H1 (cell line): ENCODE measurements around the gene ZBTB14. TPM values are rescaled to one million over a fixed set of nuclear protein-coding genes. Genes with fewer than 3 reads are reported as not detected.
A peak's percentile ranks its signal among the peaks of the same experiment; 100 is the strongest.

Experiments
- ATF2 ChIP-seq: IDR thresholded peaks from 2 replicates; pipeline ENCODE4 v1.6.1; 2012; ENCODE audit warnings: low read length, inconsistent platforms
- BACH1 ChIP-seq: IDR thresholded peaks from 2 replicates; pipeline ENCODE4 v1.6.1; 2012; ENCODE audit warnings: low read length, improper control_type of control experiment
- CBX5 ChIP-seq: fragments of 300-800, 300-1000 bp; sonication (generic); IDR thresholded peaks from 2 replicates; pipeline ENCODE4 v1.7.1; 2016; ENCODE audit warnings: antibody characterized with exemption, low read length, low read depth
- CTCF ChIP-seq, 3 experiments: IDR thresholded peaks; 1 replicate in 2 of 3; 2 replicates in 1 of 3; pipeline versions ENCODE4 v1.5.1 to v1.6.1; 2011; ENCODE audit warnings: low read length in 3 of 3, mild to moderate bottlenecking in 3 of 3, inconsistent platforms in 2 of 3, low read depth in 1 of 3, moderate library complexity in 1 of 3; ENCODE audit not compliant: insufficient read depth in 1 of 3; ENCODE audit errors: control extremely low read depth in 1 of 3
- EGR1 ChIP-seq: IDR thresholded peaks from 2 replicates; pipeline ENCODE4 v1.6.1; 2011; ENCODE audit warnings: low read depth, low read length, borderline replicate concordance
- HDAC2 ChIP-seq, 2 experiments: fragments of 300-600 bp in 1 of 2; sonication (generic) in 1 of 2; IDR thresholded peaks; 2 replicates each; pipeline ENCODE4 v1.6.1; 2011 to 2012; ENCODE audit warnings: low read depth in 2 of 2, low read length in 2 of 2, mild to moderate bottlenecking in 2 of 2, moderate library complexity in 2 of 2, borderline replicate concordance in 1 of 2, inconsistent platforms in 1 of 2
- HDAC6 ChIP-seq: IDR thresholded peaks from one replicate; pipeline ENCODE4 v1.7.1; 2012; ENCODE audit warnings: low read depth, mild to moderate bottlenecking, inconsistent platforms, low read length, moderate library complexity
- POLR2A ChIP-seq, 2 experiments: IDR thresholded peaks; 1 replicate in 1 of 2; 2 replicates in 1 of 2; pipeline ENCODE4 v1.6.1; 2011; ENCODE audit warnings: low read depth in 2 of 2, low read length in 2 of 2, mild to moderate bottlenecking in 2 of 2; ENCODE audit errors: control extremely low read depth in 1 of 2
- RBBP5 ChIP-seq: IDR thresholded peaks from 2 replicates; pipeline ENCODE4 v1.7.1; 2012; ENCODE audit warnings: low read depth, mild to moderate bottlenecking, inconsistent platforms, low read length, moderate library complexity, borderline replicate concordance
- SIN3A ChIP-seq, 2 experiments: IDR thresholded peaks in 1 of 2; conservative IDR thresholded peaks in 1 of 2; 2 replicates each; pipeline ENCODE4 v1.6.1; 2011 to 2012; ENCODE audit warnings: low read length in 2 of 2, improper control_type of control experiment in 1 of 2, low read depth in 1 of 2, mild to moderate bottlenecking in 1 of 2
- SP1 ChIP-seq: IDR thresholded peaks from 2 replicates; pipeline ENCODE4 v1.6.1; 2011; ENCODE audit warnings: low read depth, low read length
- TCF12 ChIP-seq: IDR thresholded peaks from 2 replicates; pipeline ENCODE4 v1.6.1; 2011; ENCODE audit warnings: low read depth, mild to moderate bottlenecking, low read length
- TEAD4 ChIP-seq: IDR thresholded peaks from 2 replicates; pipeline ENCODE4 v1.6.1; 2012; ENCODE audit warnings: low read depth, low read length, inconsistent platforms, mixed read lengths
- USF2 ChIP-seq: IDR thresholded peaks from 2 replicates; pipeline ENCODE4 v1.6.1; 2011; ENCODE audit warnings: low read length, improper control_type of control experiment
- polyA plus RNA-seq, 7 experiments: library from polyadenylated mRNA; depleted of rRNA in 3 of 7; stranded (reverse) in 5 of 7; unstranded in 2 of 7; fragments of >200 nt in 5 of 7; fragments of 200-250 nt in 2 of 7; gene quantifications; 1 replicate in 5 of 7; 2 replicates in 1 of 7; 4 replicates in 1 of 7; pipeline versions ENCODE4 v1.2.1 to v1.2.3, GENCODE V29; 2011 to 2013; ENCODE audit warnings: missing spikeins in 2 of 7, mixed read lengths in 2 of 7
- total RNA-seq: library from RNA; stranded (reverse); fragmentation: NEBNext Ultra II Directional; extraction: Animal tissue kit (Norgen Biotek cat#: 25700); gene quantifications from 2 replicates; pipeline ENCODE4 v1.2.1, GENCODE V29; 2021

ZBTB14 gene
- total and polyA plus RNA-seq, 2 of the 8 experiments (the other 6 are each of a cell fraction or from before 2014, with no cell fraction given), result 5.2 to 18.3 TPM

GRCh38 chr18:5296706-5297320 is 1.3 kb upstream of the ZBTB14 start (continued):
- TF ChIP-seq CTCF (IDR thresholded peaks at IDR 0.05; ENCODE audit: control extremely low read depth in 1 of 3, insufficient read depth in 1 of 3, low read depth in 1 of 3, low read length in 3 of 3), result no peak
- TF ChIP-seq USF2, result no peak
- TF ChIP-seq RBBP5, result no peak
- TF ChIP-seq HDAC6, result no peak
- no peak for TF ChIP-seq TEAD4
- no peak for TF ChIP-seq EGR1
- no peak for TF ChIP-seq CBX5
- TF ChIP-seq HDAC2 (IDR thresholded peaks at IDR 0.05; ENCODE audit: borderline replicate concordance in 1 of 2, low read depth in 2 of 2, low read length in 2 of 2), result no peak
- TF ChIP-seq SIN3A (conservative IDR thresholded peaks at IDR 0.05 in 1 of 2, IDR thresholded peaks at IDR 0.05 in 1 of 2; ENCODE audit: low read depth in 1 of 2, low read length in 2 of 2), result peak in 1 of 2 experiments; percentile 48; a peak in 1 of 4 replicates
- TF ChIP-seq BACH1, result no peak
- 0 out of 2 replicates have a peak, but pooled peaks have one; percentile 27 for TF ChIP-seq SP1
- TF ChIP-seq TCF12, result no peak
- peak; percentile 77 to 91 for TF ChIP-seq POLR2A (IDR thresholded peaks at IDR 0.05; ENCODE audit: control extremely low read depth in 1 of 2, low read depth in 2 of 2, low read length in 2 of 2)
- no peak for TF ChIP-seq ATF2
